ENCODE measurements around the gene GRK3. TPM values are rescaled to one million over a fixed set of nuclear protein-coding genes. Genes with fewer than 3 reads are reported as not detected.
"Not testable (repeated sequence)": the region's sequence is repeated elsewhere in the genome, so short reads cannot be mapped to it uniquely, and the experiment has no call there.

The GRK3 gene
- total RNA-seq, 1 donor from 2014 or later: 7.1 TPM

DNA sequence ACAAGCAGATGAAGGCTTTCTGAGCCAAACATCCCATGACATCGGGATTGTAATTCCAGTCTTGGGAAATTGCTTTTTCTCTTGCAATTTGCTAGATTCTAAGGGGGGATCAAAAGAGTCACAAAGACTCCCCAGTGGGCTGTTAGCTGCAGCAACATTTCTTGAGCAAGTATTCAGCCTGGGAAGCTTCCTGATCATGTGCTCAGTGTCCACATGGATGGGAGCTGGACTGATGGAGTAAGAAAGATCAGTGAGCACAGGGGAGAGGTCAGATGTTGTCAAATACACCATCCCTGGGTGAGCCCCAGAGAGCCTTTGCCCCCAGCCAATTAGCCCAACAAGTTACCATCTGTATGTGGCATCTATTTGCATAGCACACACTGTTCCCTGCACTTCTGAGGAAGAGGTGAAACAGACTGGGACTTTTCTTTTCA lies 10.2 kb upstream of the GRK3 start:
- H3K4me3 Mint-ChIP-seq (ENCODE audit: unreplicated experiment): no peak overlapping the region
- H3K9me3 Mint-ChIP-seq (ENCODE audit: unreplicated experiment): no peaks in the 10 kb centered on the region
- peaks cover 2% of the 10 kb centered on the region for H3K4me1 Mint-ChIP-seq (ENCODE audit: unreplicated experiment)
- H3K36me3 Mint-ChIP-seq (ENCODE audit: low read depth, unreplicated experiment): no peaks in the 10 kb centered on the region
- DNase-seq (ENCODE audit: low spot score): no peak
- no peak for TF ChIP-seq CTCF (IDR thresholded peaks at IDR 0.05; ENCODE audit: unreplicated experiment)
- H3K27me3 Mint-ChIP-seq (ENCODE audit: unreplicated experiment): peaks cover 5% of the 10 kb centered on the region
- no peak overlapping the region for H3K27ac Mint-ChIP-seq (ENCODE audit: unreplicated experiment)

DNA sequence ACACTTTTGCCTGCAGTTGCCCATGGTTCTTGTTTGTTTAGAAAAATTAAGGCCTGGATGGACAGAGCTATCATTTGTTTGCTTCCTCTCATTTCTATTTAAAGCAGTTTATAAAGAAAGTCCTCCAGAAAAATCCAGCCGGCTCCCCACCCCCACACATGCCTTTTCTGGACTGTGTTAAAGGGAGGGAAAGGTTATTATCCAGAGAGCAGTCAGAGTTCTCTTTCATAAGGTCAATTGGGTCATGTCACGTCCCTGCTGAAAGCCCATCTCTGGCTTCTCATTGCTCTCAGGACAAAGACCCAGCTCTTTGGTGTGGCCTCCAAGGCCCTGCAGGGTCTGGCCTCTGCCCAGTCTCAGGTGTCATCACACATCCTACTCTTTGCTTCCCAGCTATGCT lies 9.8 kb upstream of the GRK3 start:
- TF ChIP-seq CTCF (IDR thresholded peaks at IDR 0.05; ENCODE audit: unreplicated experiment): no peak
- no peak overlapping the region for H3K27ac Mint-ChIP-seq (ENCODE audit: unreplicated experiment)
- H3K9me3 Mint-ChIP-seq (ENCODE audit: unreplicated experiment): no peaks in the 10 kb centered on the region
- no peak overlapping the region for H3K4me3 Mint-ChIP-seq (ENCODE audit: unreplicated experiment)
- H3K4me1 Mint-ChIP-seq (ENCODE audit: unreplicated experiment): peaks cover 2% of the 10 kb centered on the region
- no peak for DNase-seq (ENCODE audit: low spot score)
- peaks cover 5% of the 10 kb centered on the region for H3K27me3 Mint-ChIP-seq (ENCODE audit: unreplicated experiment)
- no peaks in the 10 kb centered on the region for H3K36me3 Mint-ChIP-seq (ENCODE audit: low read depth, unreplicated experiment)

GRCh38 chr22:25555586-25555985 lies 8.9 kb upstream of the GRK3 start:
- no peak for DNase-seq (ENCODE audit: low spot score)
- TF ChIP-seq CTCF (IDR thresholded peaks at IDR 0.05; ENCODE audit: unreplicated experiment): no peak
- peaks cover 2% of the 10 kb centered on the region for H3K4me1 Mint-ChIP-seq (ENCODE audit: unreplicated experiment)
- H3K36me3 Mint-ChIP-seq (ENCODE audit: low read depth, unreplicated experiment): no peaks in the 10 kb centered on the region
- H3K9me3 Mint-ChIP-seq (ENCODE audit: unreplicated experiment): no peaks in the 10 kb centered on the region
- peaks cover 5% of the 10 kb centered on the region for H3K27me3 Mint-ChIP-seq (ENCODE audit: unreplicated experiment)
- no peak overlapping the region for H3K27ac Mint-ChIP-seq (ENCODE audit: unreplicated experiment)
- H3K4me3 Mint-ChIP-seq (ENCODE audit: unreplicated experiment): no peak overlapping the region

DNA sequence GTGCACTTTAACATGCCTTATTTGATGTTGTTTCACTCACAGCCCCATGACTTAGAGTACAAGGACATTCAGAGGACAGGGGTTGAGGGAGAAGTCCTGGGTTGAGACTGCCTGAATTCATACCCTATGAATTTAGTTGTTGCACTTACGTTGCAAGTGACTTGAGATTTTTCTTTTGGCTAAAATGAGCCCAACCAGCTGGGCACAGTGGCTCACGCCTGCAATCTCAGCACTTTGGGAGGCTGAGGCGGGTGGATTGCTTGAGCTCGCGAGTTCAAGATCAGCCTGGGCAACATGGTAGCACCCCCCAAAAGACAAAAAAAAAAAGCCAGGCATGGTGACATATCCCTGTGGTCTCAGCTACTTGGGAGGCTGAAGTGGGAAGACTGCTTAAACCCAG lies 7.3 kb upstream of the GRK3 start:
- Mint-ChIP-seq H3K4me3 (ENCODE audit: unreplicated experiment) (no peak overlapping the region), H3K27me3 (ENCODE audit: unreplicated experiment) (peaks cover 3% of the 10 kb centered on the region), H3K4me1 (ENCODE audit: unreplicated experiment) (peaks cover 2% of the 10 kb centered on the region), H3K9me3 (ENCODE audit: unreplicated experiment) (no peaks in the 10 kb centered on the region), H3K27ac (ENCODE audit: unreplicated experiment) (no peak overlapping the region), H3K36me3 (ENCODE audit: low read depth, unreplicated experiment) (no peaks in the 10 kb centered on the region)
- no peak for TF ChIP-seq CTCF (IDR thresholded peaks at IDR 0.05; ENCODE audit: unreplicated experiment)
- DNase-seq (ENCODE audit: low spot score): no peak

DNA sequence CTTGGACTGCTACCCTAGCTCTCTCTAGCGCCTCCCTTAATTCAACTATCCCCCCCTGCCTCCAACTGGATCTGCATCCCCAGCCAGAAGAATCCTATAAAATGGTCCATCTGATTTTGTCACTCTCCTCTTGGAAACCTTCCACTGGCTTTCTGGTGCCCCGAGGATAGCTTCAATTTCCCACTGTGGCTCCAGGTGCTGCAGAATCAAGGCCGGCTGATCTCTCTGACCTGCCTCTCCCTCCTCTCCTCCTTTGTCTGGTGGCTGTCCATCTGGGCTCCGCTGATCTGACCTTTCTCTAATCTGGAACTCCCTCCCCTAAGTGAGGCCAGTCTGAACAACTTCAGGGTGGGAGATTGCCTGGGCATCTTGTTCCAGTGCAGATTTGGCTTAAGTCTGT lies 6.1 kb upstream of the GRK3 start:
- Mint-ChIP-seq H3K4me3 (ENCODE audit: unreplicated experiment) (no peak overlapping the region), H3K27ac (ENCODE audit: unreplicated experiment) (no peak overlapping the region), H3K36me3 (ENCODE audit: low read depth, unreplicated experiment) (no peaks in the 10 kb centered on the region), H3K4me1 (ENCODE audit: unreplicated experiment) (peaks cover 4% of the 10 kb centered on the region), H3K27me3 (ENCODE audit: unreplicated experiment) (peaks cover 3% of the 10 kb centered on the region), H3K9me3 (ENCODE audit: unreplicated experiment) (no peaks in the 10 kb centered on the region)
- DNase-seq (ENCODE audit: low spot score): no peak
- TF ChIP-seq CTCF (IDR thresholded peaks at IDR 0.05; ENCODE audit: unreplicated experiment): no peak

- H3K4me1 Mint-ChIP-seq (ENCODE audit: unreplicated experiment): peaks cover 11% of the 10 kb centered on the region
- not testable (repeated sequence) for DNase-seq (ENCODE audit: low spot score); H3K9me3 Mint-ChIP-seq (ENCODE audit: unreplicated experiment); H3K4me3 Mint-ChIP-seq (ENCODE audit: unreplicated experiment); H3K36me3 Mint-ChIP-seq (ENCODE audit: low read depth, unreplicated experiment); H3K27ac Mint-ChIP-seq (ENCODE audit: unreplicated experiment); H3K27me3 Mint-ChIP-seq (ENCODE audit: unreplicated experiment)
Observed at GRCh38 chr22:25559910-25560309, 4.6 kb upstream of the GRK3 start.

- not testable (repeated sequence) for H3K27me3 Mint-ChIP-seq (ENCODE audit: unreplicated experiment); H3K36me3 Mint-ChIP-seq (ENCODE audit: low read depth, unreplicated experiment); DNase-seq (ENCODE audit: low spot score); H3K27ac Mint-ChIP-seq (ENCODE audit: unreplicated experiment); H3K9me3 Mint-ChIP-seq (ENCODE audit: unreplicated experiment); H3K4me3 Mint-ChIP-seq (ENCODE audit: unreplicated experiment)
- peaks cover 18% of the 10 kb centered on the region for H3K4me1 Mint-ChIP-seq (ENCODE audit: unreplicated experiment)
Observed at GRCh38 chr22:25561182-25561581, 3.3 kb upstream of the GRK3 start.

- not testable (repeated sequence) for DNase-seq (ENCODE audit: low spot score); H3K27me3 Mint-ChIP-seq (ENCODE audit: unreplicated experiment); H3K4me3 Mint-ChIP-seq (ENCODE audit: unreplicated experiment); H3K36me3 Mint-ChIP-seq (ENCODE audit: low read depth, unreplicated experiment); H3K27ac Mint-ChIP-seq (ENCODE audit: unreplicated experiment); H3K9me3 Mint-ChIP-seq (ENCODE audit: unreplicated experiment)
- H3K4me1 Mint-ChIP-seq (ENCODE audit: unreplicated experiment): peaks cover 18% of the 10 kb centered on the region
Observed at GRCh38 chr22:25561927-25562326, 2.5 kb upstream of the GRK3 start.

All from endothelial cell (in vitro differentiated cells).